ENCODE measurements around the gene C10orf62. TPM values are rescaled to one million over a fixed set of nuclear protein-coding genes. Genes with fewer than 3 reads are reported as not detected.
A peak's percentile ranks its signal among the peaks of the same experiment; 100 is the strongest.

C10orf62 gene, protein sequence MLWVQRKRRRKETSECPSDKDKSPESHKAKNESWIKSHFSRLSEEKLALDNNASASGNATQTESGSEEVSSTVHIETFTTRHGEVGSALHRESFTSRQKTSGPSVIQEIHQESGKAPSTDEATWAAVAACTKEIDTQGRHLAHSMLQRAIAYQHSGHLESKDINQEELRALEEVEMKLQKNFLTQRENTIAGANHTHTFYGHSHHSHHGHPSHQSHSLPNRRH
- polyA plus RNA-seq (2013, experiment 1 of 2) = not detected
- polyA plus RNA-seq (2013, experiment 2 of 2) = not detected

DNA sequence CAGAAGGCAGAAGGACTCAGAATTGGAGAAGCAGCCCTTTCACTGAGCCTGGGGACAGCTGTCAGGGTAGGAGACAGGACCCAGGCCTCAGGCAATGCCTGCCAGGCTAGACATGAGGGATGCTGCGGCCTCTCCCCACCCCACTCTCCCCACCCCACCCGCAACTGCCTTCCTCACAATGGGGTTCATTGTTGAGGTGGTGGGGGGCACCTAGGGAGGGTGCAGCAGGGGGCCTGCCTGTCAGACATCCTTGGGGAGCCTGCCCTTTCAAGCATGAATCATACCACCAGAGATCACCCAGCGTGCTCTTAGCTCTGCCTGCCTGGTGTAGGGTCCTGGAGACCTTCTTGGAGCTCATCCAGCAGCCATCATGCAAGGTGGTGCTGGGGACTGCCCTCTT is at the start of gene C10orf62:
Gene C10orf62 (plus strand): TSS at position 243 of the 400 bp plus-strand sequence. CDS start 177 bp downstream, outside the sequence.
- Histone ChIP-seq H3K9ac (ENCODE audit: low read depth, low read length, poor library complexity) (no peak within 1 kb of the TSS), H3K27ac (replicated peaks; ENCODE audit: low read length) (no peak within 1 kb of the TSS), H2BK5ac (ENCODE audit: low read length) (no peak within 1 kb of the TSS), H3K4ac (ENCODE audit: low read length) (no peak within 1 kb of the TSS), H3K23ac (ENCODE audit: low read depth, low read length, poor library complexity) (no peak within 1 kb of the TSS), H2BK12ac (ENCODE audit: low read length) (peak within 1 kb of the TSS; percentile 58), H3K27me3 (ENCODE audit: control insufficient read depth in 3 of 3, insufficient read depth in 3 of 3, low read depth in 1 of 3, low read length in 3 of 3) (no peaks in the 10 kb centered on the region), H3K36me3 (replicated peaks in 1 of 2; ENCODE audit: control insufficient read depth in 2 of 2, insufficient read depth in 2 of 2, low read length in 2 of 2) (no peaks in the 10 kb centered on the region), H2AFZ (ENCODE audit: low read length) (no peak within 1 kb of the TSS), H4K91ac (ENCODE audit: low read depth, low read length, poor library complexity) (peak within 1 kb of the TSS; percentile 72), H3K18ac (ENCODE audit: low read length) (peak within 1 kb of the TSS; percentile 48), H3K4me2 (ENCODE audit: insufficient read depth, low read length, poor library complexity, severe bottlenecking) (no peak within 1 kb of the TSS), H3K9me3 (replicated peaks in 1 of 2; ENCODE audit: control insufficient read depth in 2 of 2, insufficient read depth in 1 of 2, low read depth in 1 of 2, low read length in 2 of 2) (no peaks in the 10 kb centered on the region), H3K79me1 (ENCODE audit: low read depth, low read length) (peaks cover 1% of the 10 kb centered on the region), H3K14ac (ENCODE audit: low read length) (peak within 1 kb of the TSS; percentile 75), H2AK5ac (ENCODE audit: low read depth, low read length) (peak within 1 kb of the TSS; percentile 32), H4K8ac (ENCODE audit: low read depth, low read length) (no peak within 1 kb of the TSS), H3K4me3 (ENCODE audit: low read length in 2 of 2) (no peak within 1 kb of the TSS), H2BK120ac (ENCODE audit: low read depth, low read length) (peak within 1 kb of the TSS; percentile 47), H3K4me1 (ENCODE audit: control insufficient read depth in 2 of 2, insufficient read depth in 1 of 2, low read depth in 1 of 2, low read length in 2 of 2) (peaks cover 0 to 4% of the 10 kb centered on the region in 2 donors), H2BK15ac (ENCODE audit: low read length) (no peak within 1 kb of the TSS)
- no CpG with 5 or more reads among the region's 3 CpGs for WGBS, 2 donors (ENCODE audit: extremely low coverage in 2 of 2, insufficient read length in 2 of 2, insufficient replicate concordance in 1 of 2)
- no peak for DNase-seq (ENCODE audit: low spot score)

- Histone ChIP-seq H3K27me3 (ENCODE audit: control insufficient read depth in 3 of 3, insufficient read depth in 3 of 3, low read depth in 1 of 3, low read length in 3 of 3) (no peaks in the 10 kb centered on the region), H3K9me3 (replicated peaks in 1 of 2; ENCODE audit: control insufficient read depth in 2 of 2, insufficient read depth in 1 of 2, low read depth in 1 of 2, low read length in 2 of 2) (no peaks in the 10 kb centered on the region), H2AK5ac (ENCODE audit: low read depth, low read length) (peak overlapping the region; percentile 16), H3K4me3 (ENCODE audit: low read length in 2 of 2) (no peak overlapping the region), H2BK120ac (ENCODE audit: low read depth, low read length) (no peak overlapping the region), H2BK12ac (ENCODE audit: low read length) (peak overlapping the region; percentile 53), H3K27ac (replicated peaks; ENCODE audit: low read length) (no peak overlapping the region), H3K23ac (ENCODE audit: low read depth, low read length, poor library complexity) (no peak overlapping the region), H3K4me2 (ENCODE audit: insufficient read depth, low read length, poor library complexity, severe bottlenecking) (no peak overlapping the region), H4K91ac (ENCODE audit: low read depth, low read length, poor library complexity) (no peak overlapping the region), H2BK15ac (ENCODE audit: low read length) (no peak overlapping the region), H2AFZ (ENCODE audit: low read length) (no peak overlapping the region), H3K14ac (ENCODE audit: low read length) (peak overlapping the region; percentile 43), H3K36me3 (replicated peaks in 1 of 2; ENCODE audit: control insufficient read depth in 2 of 2, insufficient read depth in 2 of 2, low read length in 2 of 2) (no peaks in the 10 kb centered on the region), H3K4ac (ENCODE audit: low read length) (no peak overlapping the region), H4K8ac (ENCODE audit: low read depth, low read length) (no peak overlapping the region), H3K79me1 (ENCODE audit: low read depth, low read length) (no peaks in the 10 kb centered on the region), H3K18ac (ENCODE audit: low read length) (peak overlapping the region; percentile 49), H2BK5ac (ENCODE audit: low read length) (no peak overlapping the region), H3K4me1 (ENCODE audit: control insufficient read depth in 2 of 2, insufficient read depth in 1 of 2, low read depth in 1 of 2, low read length in 2 of 2) (peaks cover 18 to 25% of the 10 kb centered on the region in 2 donors), H3K9ac (ENCODE audit: low read depth, low read length, poor library complexity) (no peak overlapping the region)
- no peak for DNase-seq (ENCODE audit: low spot score)
- WGBS, 2 donors (ENCODE audit: extremely low coverage in 2 of 2, insufficient read length in 2 of 2, insufficient replicate concordance in 1 of 2) = no CpG with 5 or more reads among the region's 14 CpGs
These were observed 48.6 kb upstream of the C10orf62 start for GRCh38 chr10:97540669-97541500.

GRCh38 chr10:97542169-97543024 is 47.1 kb upstream of the C10orf62 start:
- Histone ChIP-seq H3K4me3 (ENCODE audit: low read length in 2 of 2) (no peak overlapping the region), H3K36me3 (replicated peaks in 1 of 2; ENCODE audit: control insufficient read depth in 2 of 2, insufficient read depth in 2 of 2, low read length in 2 of 2) (no peaks in the 10 kb centered on the region), H3K79me1 (ENCODE audit: low read depth, low read length) (no peaks in the 10 kb centered on the region), H3K4me1 (ENCODE audit: control insufficient read depth in 2 of 2, insufficient read depth in 1 of 2, low read depth in 1 of 2, low read length in 2 of 2) (peaks cover 22 to 26% of the 10 kb centered on the region in 2 donors), H3K18ac (ENCODE audit: low read length) (peak overlapping the region; percentile 88), H3K9me3 (replicated peaks in 1 of 2; ENCODE audit: control insufficient read depth in 2 of 2, insufficient read depth in 1 of 2, low read depth in 1 of 2, low read length in 2 of 2) (no peaks in the 10 kb centered on the region), H2BK5ac (ENCODE audit: low read length) (peak overlapping the region; percentile 69), H3K9ac (ENCODE audit: low read depth, low read length, poor library complexity) (no peak overlapping the region), H2AK5ac (ENCODE audit: low read depth, low read length) (peak overlapping the region; percentile 36), H3K23ac (ENCODE audit: low read depth, low read length, poor library complexity) (peak overlapping the region; percentile 29), H2BK120ac (ENCODE audit: low read depth, low read length) (peak overlapping the region; percentile 33), H3K4ac (ENCODE audit: low read length) (no peak overlapping the region), H3K4me2 (ENCODE audit: insufficient read depth, low read length, poor library complexity, severe bottlenecking) (no peak overlapping the region), H4K8ac (ENCODE audit: low read depth, low read length) (no peak overlapping the region), H3K27ac (replicated peaks; ENCODE audit: low read length) (peak overlapping the region; percentile 86), H3K14ac (ENCODE audit: low read length) (no peak overlapping the region), H3K27me3 (ENCODE audit: control insufficient read depth in 3 of 3, insufficient read depth in 3 of 3, low read depth in 1 of 3, low read length in 3 of 3) (no peaks in the 10 kb centered on the region), H4K91ac (ENCODE audit: low read depth, low read length, poor library complexity) (peak overlapping the region; percentile 86), H2BK15ac (ENCODE audit: low read length) (peak overlapping the region; percentile 69), H2BK12ac (ENCODE audit: low read length) (no peak overlapping the region), H2AFZ (ENCODE audit: low read length) (peak overlapping the region; percentile 63)
- no peak for DNase-seq (ENCODE audit: low spot score)
- no CpG with 5 or more reads among the region's 9 CpGs for WGBS, 2 donors (ENCODE audit: extremely low coverage in 2 of 2, insufficient read length in 2 of 2, insufficient replicate concordance in 1 of 2)
